HS-27A (cell line): ENCODE data around the gene CREG2.

Experiments used
- DNase-seq: peaks from one replicate; pipeline ENCODE4 v3.0.0-alpha.2; 2012; ENCODE audit warnings: low read depth, missing footprints

CREG2 gene

GRCh38 chr2:101387151-101387834 lies at the start of gene CREG2:
Gene CREG2, minus strand, starts transcription at chr2:101387503. Its CDS starts 46 bp downstream, at chr2:101387457.
- DNase-seq = no peak

- DNase-seq = no peak
Observed at GRCh38 chr2:101435001-101435862, 47.9 kb upstream of the CREG2 start.

GRCh38 chr2:101433465-101433864 lies 46.2 kb upstream of the CREG2 start:
- no peak for DNase-seq

GRCh38 chr2:101432411-101433181 lies 45.3 kb upstream of the CREG2 start:
- no peak for DNase-seq

GRCh38 chr2:101431486-101431885 lies 44.2 kb upstream of the CREG2 start:
- no peak for DNase-seq

- DNase-seq = no peak
Observed at GRCh38 chr2:101430156-101430555, 42.9 kb upstream of the CREG2 start.

- DNase-seq = no peak
Observed at GRCh38 chr2:101429453-101429852, 42.1 kb upstream of the CREG2 start.

GRCh38 chr2:101428422-101429176 lies 41.3 kb upstream of the CREG2 start:
- DNase-seq = no peak

- no peak for DNase-seq
Observed at GRCh38 chr2:101427743-101428142, 40.4 kb upstream of the CREG2 start.

- DNase-seq = no peak
Observed at GRCh38 chr2:101427240-101427639, 39.9 kb upstream of the CREG2 start.

GRCh38 chr2:101426822-101427221 lies 39.5 kb upstream of the CREG2 start:
- no peak for DNase-seq

GRCh38 chr2:101420623-101421022 lies 33.3 kb upstream of the CREG2 start:
- no peak for DNase-seq

- no peak for DNase-seq
Observed at GRCh38 chr2:101419096-101419663, 31.9 kb upstream of the CREG2 start.

GRCh38 chr2:101418460-101419095 lies 31.3 kb upstream of the CREG2 start:
- no peak for DNase-seq

GRCh38 chr2:101416609-101417008 lies 29.3 kb upstream of the CREG2 start:
- no peak for DNase-seq

GRCh38 chr2:101415884-101416283 lies 28.6 kb upstream of the CREG2 start:
- no peak for DNase-seq

- no peak for DNase-seq
Observed at GRCh38 chr2:101415220-101415619, 27.9 kb upstream of the CREG2 start.

- DNase-seq = no peak
Observed at GRCh38 chr2:101412092-101412694, 24.9 kb upstream of the CREG2 start.

GRCh38 chr2:101410746-101411145 lies 23.4 kb upstream of the CREG2 start:
- DNase-seq = no peak

- DNase-seq = no peak
Observed at GRCh38 chr2:101410114-101410513, 22.8 kb upstream of the CREG2 start.

- no peak for DNase-seq
Observed at GRCh38 chr2:101409699-101410098, 22.4 kb upstream of the CREG2 start.
